G401 (cell line): ENCODE results near the gene PLEKHB2. TPM values are rescaled to one million over a fixed set of nuclear protein-coding genes. Genes with fewer than 3 reads are reported as not detected.
"Not testable (repeated sequence)": the region's sequence is repeated elsewhere in the genome, so short reads cannot be mapped to it uniquely, and the experiment has no call there.

ENCODE experiments used
- DNase-seq: peaks from one replicate; pipeline ENCODE4 v3.0.0-alpha.2; 2015; ENCODE audit warnings: low spot score
- in situ Hi-C: cut with HindIII; loops from 2 replicates; pipeline ENCODE4 v1.10.0; 2016; ENCODE audit warnings: low sequenced_read_pairs, mixed read lengths
- total RNA-seq: library from RNA; depleted of rRNA; stranded (reverse); fragments of >200 nt; shearing (Covaris generic); gene quantifications from 2 replicates; pipeline ENCODE4 v1.2.3, GENCODE V29; 2014; rRNA removed

Gene PLEKHB2
- total RNA-seq, 1 experiment from 2014 or later = 96.6 TPM

DNA sequence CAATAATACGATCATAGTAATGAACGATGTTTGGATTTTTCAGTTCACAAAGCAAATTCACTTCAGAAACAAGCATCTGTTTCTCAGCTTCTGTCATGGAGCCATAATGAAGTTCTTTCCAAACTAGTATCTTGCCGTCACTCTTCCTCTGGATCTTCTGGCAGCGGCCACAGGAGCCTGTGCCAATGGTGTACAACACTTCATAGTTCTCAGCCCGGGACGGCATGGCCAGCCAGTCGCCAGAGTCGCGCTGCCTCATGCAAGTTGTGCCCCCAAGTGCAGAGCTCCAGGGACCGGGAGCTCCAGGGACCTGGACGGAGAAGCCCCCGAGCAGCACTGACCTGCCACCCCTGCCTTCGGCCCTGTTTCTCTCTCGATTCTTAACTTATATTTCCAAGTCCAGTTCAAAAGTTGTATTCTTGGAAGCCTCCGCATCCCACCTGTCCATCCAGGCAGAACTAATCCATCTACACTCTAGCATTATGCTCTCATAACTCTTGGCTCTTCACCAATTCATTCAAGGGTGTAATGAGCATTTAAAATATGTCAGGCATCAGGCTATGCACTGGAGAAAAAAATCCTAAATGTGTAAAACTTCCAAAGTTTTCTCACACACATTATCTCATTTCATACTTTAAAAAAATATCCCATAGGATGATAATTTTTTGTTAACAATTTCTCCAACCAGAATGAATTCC lies 73.7 kb downstream of the PLEKHB2 start:
- DNase-seq, in situ Hi-C loops: not testable (repeated sequence)

GRCh38 chr2:131181451-131181850 lies 76.3 kb downstream of the PLEKHB2 start:
- in situ Hi-C loops, DNase-seq: not testable (repeated sequence)

DNA sequence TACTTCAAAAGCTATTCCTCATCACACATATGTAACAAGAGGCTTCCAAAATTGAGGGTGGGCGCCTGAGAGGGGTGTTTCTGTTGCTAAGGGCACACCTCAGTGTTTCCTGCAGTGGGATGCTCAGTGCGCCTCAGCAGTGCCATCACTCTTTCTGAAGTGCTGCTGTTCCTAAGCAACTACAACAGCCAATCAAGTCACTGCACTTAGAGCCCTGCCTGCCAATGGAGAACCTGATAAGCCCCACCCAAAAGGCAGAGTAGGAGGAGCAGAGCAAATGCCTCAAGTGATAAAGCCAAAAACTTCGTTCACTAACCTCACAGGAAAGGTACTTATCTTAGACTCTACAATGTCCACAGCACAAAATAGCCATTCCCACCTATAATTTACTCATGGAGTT lies 88.3 kb downstream of the PLEKHB2 start:
- in situ Hi-C loops, DNase-seq: not testable (repeated sequence)

DNA sequence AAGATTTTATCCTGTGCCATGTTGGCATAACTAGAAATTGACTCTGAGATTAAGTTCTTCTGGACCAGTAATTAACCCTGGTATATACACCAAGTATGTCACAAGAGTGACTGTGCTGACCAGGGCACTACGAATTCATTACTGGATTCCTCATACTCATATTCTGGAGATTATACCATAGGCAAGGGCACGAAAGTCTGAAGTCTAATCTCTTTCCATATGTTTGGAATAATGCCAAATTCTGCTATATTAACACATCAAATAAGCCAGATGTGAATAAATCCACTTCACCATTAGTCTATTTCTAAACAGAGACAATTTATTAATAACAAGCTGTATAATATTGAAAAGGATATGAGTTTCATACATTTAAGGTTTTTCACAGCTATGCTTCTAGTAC lies 91.0 kb downstream of the PLEKHB2 start:
- DNase-seq, in situ Hi-C loops: not testable (repeated sequence)

Other genes starting within 250 kb of the PLEKHB2 start
- gene FAM168B, start 11.9 kb upstream of the PLEKHB2 start, total RNA-seq = 83.2 and 92.2 TPM in 2 replicates
- 0.14 TPM in 1 of 2 replicates, not detected in the other for gene POTEE, start 104.2 kb downstream of the PLEKHB2 start, total RNA-seq